ENCODE measurements around the gene TMEM144.

TMEM144 gene

DNA sequence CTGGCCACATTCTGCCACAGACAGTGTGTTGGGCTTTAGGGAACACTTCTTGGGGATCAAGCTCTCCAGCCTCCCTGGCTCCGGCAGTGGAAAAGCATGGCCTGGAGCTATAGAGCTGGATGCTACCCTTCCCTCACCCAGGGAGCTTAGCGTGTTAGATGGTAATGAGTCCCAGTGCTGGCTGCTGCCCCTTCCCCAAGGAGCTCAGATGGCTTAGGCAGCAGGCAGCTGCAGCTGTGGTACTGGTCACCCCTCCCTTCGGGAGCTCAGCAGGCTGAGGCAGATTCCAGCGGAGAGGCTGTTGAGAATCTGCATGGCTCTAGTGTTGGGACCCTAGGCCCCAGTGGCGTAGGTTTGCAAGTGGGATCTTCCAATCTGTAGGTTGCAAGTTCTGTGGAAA lies 19.5 kb downstream of the TMEM144 start:
- Histone ChIP-seq H3K9ac (ENCODE audit: low read depth, low read length, poor library complexity, severe bottlenecking) (no peak overlapping the region), H4K20me1 (ENCODE audit: insufficient read depth, low read length, poor library complexity, severe bottlenecking) (no peaks in the 10 kb centered on the region), H3F3A (ENCODE audit: low read depth) (no peaks in the 10 kb centered on the region), H3K9me2 (replicated peaks; ENCODE audit: low read depth, low read length) (no peaks in the 10 kb centered on the region), H3K79me2 (ENCODE audit: insufficient read depth, low read length) (no peaks in the 10 kb centered on the region), H3K4me2 (ENCODE audit: low read depth, low read length, poor library complexity, severe bottlenecking) (no peak overlapping the region), H2AFZ (ENCODE audit: low read length) (no peak overlapping the region), H3K4me1 (ENCODE audit: insufficient read depth, low read length, poor library complexity, severe bottlenecking) (no peaks in the 10 kb centered on the region), H3K27me3 (ENCODE audit: insufficient read depth, low read length, poor library complexity, severe bottlenecking) (no peaks in the 10 kb centered on the region), H3K4me3 (ENCODE audit: low read length, poor library complexity, severe bottlenecking) (no peak overlapping the region), H3K36me3 (ENCODE audit: insufficient read depth, low read length) (no peaks in the 10 kb centered on the region), H3K9me3 (ENCODE audit: insufficient read depth, low read depth, low read length) (no peaks in the 10 kb centered on the region)
- TF ChIP-seq, protein P1, sequence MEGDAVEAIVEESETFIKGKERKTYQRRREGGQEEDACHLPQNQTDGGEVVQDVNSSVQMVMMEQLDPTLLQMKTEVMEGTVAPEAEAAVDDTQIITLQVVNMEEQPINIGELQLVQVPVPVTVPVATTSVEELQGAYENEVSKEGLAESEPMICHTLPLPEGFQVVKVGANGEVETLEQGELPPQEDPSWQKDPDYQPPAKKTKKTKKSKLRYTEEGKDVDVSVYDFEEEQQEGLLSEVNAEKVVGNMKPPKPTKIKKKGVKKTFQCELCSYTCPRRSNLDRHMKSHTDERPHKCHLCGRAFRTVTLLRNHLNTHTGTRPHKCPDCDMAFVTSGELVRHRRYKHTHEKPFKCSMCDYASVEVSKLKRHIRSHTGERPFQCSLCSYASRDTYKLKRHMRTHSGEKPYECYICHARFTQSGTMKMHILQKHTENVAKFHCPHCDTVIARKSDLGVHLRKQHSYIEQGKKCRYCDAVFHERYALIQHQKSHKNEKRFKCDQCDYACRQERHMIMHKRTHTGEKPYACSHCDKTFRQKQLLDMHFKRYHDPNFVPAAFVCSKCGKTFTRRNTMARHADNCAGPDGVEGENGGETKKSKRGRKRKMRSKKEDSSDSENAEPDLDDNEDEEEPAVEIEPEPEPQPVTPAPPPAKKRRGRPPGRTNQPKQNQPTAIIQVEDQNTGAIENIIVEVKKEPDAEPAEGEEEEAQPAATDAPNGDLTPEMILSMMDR (conservative IDR thresholded peaks at IDR 0.05; ENCODE audit: low read length) = no peak
- no peak for TF ChIP-seq EZH2phosphoT487 (IDR thresholded peaks at IDR 0.05; ENCODE audit: borderline replicate concordance)

DNA sequence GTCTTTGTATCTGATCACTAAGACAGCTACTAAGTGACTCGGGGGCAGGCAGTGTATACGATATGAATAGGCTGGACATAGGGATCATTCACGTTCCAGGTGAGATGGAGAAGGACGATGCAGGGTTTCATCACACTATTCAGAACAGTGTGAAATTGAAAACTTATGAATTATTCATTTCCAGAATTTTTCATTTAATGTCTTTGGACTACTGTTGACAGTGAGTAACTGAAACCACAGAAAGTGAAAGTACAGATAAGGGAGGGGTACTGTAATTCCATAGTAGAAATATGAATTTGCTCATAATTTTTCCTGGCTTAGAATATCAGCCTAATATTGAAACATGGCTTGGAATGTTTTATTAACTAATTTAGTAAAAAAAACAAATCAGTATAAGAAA lies 24.4 kb downstream of the TMEM144 start:
- no peak overlapping the region for H3K9ac ChIP-seq (ENCODE audit: low read depth, low read length, poor library complexity, severe bottlenecking)
- no peaks in the 10 kb centered on the region for H3K27me3 ChIP-seq (ENCODE audit: insufficient read depth, low read length, poor library complexity, severe bottlenecking)
- no peak for TF ChIP-seq EZH2phosphoT487 (IDR thresholded peaks at IDR 0.05; ENCODE audit: borderline replicate concordance)
- TF ChIP-seq, protein P1 (conservative IDR thresholded peaks at IDR 0.05; ENCODE audit: low read length) = no peak
- H2AFZ ChIP-seq (ENCODE audit: low read length) = no peak overlapping the region
- no peaks in the 10 kb centered on the region for H3K4me1 ChIP-seq (ENCODE audit: insufficient read depth, low read length, poor library complexity, severe bottlenecking)
- H3K4me2 ChIP-seq (ENCODE audit: low read depth, low read length, poor library complexity, severe bottlenecking) = no peak overlapping the region
- H3K9me3 ChIP-seq (ENCODE audit: insufficient read depth, low read depth, low read length) = no peaks in the 10 kb centered on the region
- no peaks in the 10 kb centered on the region for H3F3A ChIP-seq (ENCODE audit: low read depth)
- H3K4me3 ChIP-seq (ENCODE audit: low read length, poor library complexity, severe bottlenecking) = no peak overlapping the region
- no peaks in the 10 kb centered on the region for H3K79me2 ChIP-seq (ENCODE audit: insufficient read depth, low read length)
- no peaks in the 10 kb centered on the region for H3K9me2 ChIP-seq (replicated peaks; ENCODE audit: low read depth, low read length)
- no peaks in the 10 kb centered on the region for H3K36me3 ChIP-seq (ENCODE audit: insufficient read depth, low read length)
- H4K20me1 ChIP-seq (ENCODE audit: insufficient read depth, low read length, poor library complexity, severe bottlenecking) = no peaks in the 10 kb centered on the region

DNA sequence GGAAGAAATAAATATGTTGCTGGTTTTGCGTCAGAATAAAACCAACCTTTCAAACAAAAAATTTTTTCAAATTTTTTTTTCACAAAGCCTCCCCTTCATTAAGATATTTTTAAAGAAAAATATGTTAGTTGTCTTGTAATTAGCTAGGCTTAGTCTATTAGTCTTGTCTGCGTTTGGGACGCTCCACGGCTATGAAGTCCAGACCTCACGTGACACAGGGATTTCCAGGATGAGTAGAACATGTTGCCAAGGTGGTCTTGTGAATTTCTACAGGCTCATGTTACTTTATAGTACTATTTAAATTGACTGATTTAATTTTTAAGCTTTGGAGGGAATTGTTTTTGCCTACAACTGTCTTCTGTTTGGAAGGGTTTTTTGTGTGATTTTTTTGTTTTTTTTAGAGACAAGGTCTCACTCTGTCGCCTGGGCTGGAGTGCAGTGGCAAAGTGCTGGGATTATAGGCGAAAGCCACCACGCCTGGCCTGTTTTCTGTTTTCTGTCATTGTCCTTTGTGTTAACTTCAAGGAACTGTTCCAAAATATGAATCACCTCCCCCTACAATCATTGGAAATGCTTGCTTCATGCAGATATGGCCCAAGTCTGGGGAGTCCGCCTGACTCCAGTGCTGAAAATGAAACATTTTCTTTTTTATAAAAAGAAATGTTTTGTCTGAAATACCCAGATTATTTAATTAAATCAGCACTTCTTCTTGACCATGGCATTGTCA lies 26.2 kb downstream of the TMEM144 start:
- H3K9ac ChIP-seq (ENCODE audit: low read depth, low read length, poor library complexity, severe bottlenecking) = no peak overlapping the region
- no peak overlapping the region for H3K4me3 ChIP-seq (ENCODE audit: low read length, poor library complexity, severe bottlenecking)
- H2AFZ ChIP-seq (ENCODE audit: low read length) = no peak overlapping the region
- H3K9me2 ChIP-seq (replicated peaks; ENCODE audit: low read depth, low read length) = no peaks in the 10 kb centered on the region
- no peaks in the 10 kb centered on the region for H3K9me3 ChIP-seq (ENCODE audit: insufficient read depth, low read depth, low read length)
- H3K4me2 ChIP-seq (ENCODE audit: low read depth, low read length, poor library complexity, severe bottlenecking) = no peak overlapping the region
- H3K79me2 ChIP-seq (ENCODE audit: insufficient read depth, low read length) = no peaks in the 10 kb centered on the region
- TF ChIP-seq EZH2phosphoT487 (IDR thresholded peaks at IDR 0.05; ENCODE audit: borderline replicate concordance) = no peak
- TF ChIP-seq, protein P1 (conservative IDR thresholded peaks at IDR 0.05; ENCODE audit: low read length) = no peak
- H3F3A ChIP-seq (ENCODE audit: low read depth) = no peaks in the 10 kb centered on the region
- no peaks in the 10 kb centered on the region for H4K20me1 ChIP-seq (ENCODE audit: insufficient read depth, low read length, poor library complexity, severe bottlenecking)
- no peaks in the 10 kb centered on the region for H3K27me3 ChIP-seq (ENCODE audit: insufficient read depth, low read length, poor library complexity, severe bottlenecking)
- H3K36me3 ChIP-seq (ENCODE audit: insufficient read depth, low read length) = no peaks in the 10 kb centered on the region
- H3K4me1 ChIP-seq (ENCODE audit: insufficient read depth, low read length, poor library complexity, severe bottlenecking) = no peaks in the 10 kb centered on the region

Data from Loucy (cell line).